AG10803 (cell line): Measurements from ENCODE around the gene SLCO3A1.

Source experiments
- DNase-seq: peaks from one replicate; pipeline ENCODE4 v3.0.0; 2010; ENCODE audit warnings: low read depth
- H3K4me3 ChIP-seq: 2 replicates; pipeline ENCODE4 v1.5.1; 2011; ENCODE audit warnings: mild to moderate bottlenecking, low read length, control low read depth
- CTCF ChIP-seq: conservative IDR thresholded peaks from 2 replicates; pipeline ENCODE4 v1.5.1; 2011; ENCODE audit warnings: mild to moderate bottlenecking, low read length, control low read depth, inconsistent platforms

Gene SLCO3A1

GRCh38 chr15:92014281-92015030, 160.9 kb downstream of the SLCO3A1 start:
- no peak for TF ChIP-seq CTCF
- DNase-seq: no peak
- H3K4me3 ChIP-seq: no peak overlapping the region

- no peak for TF ChIP-seq CTCF
- no peak for DNase-seq
- no peak overlapping the region for H3K4me3 ChIP-seq
Observed at GRCh38 chr15:92017882-92018534, 164.5 kb downstream of the SLCO3A1 start.

DNA sequence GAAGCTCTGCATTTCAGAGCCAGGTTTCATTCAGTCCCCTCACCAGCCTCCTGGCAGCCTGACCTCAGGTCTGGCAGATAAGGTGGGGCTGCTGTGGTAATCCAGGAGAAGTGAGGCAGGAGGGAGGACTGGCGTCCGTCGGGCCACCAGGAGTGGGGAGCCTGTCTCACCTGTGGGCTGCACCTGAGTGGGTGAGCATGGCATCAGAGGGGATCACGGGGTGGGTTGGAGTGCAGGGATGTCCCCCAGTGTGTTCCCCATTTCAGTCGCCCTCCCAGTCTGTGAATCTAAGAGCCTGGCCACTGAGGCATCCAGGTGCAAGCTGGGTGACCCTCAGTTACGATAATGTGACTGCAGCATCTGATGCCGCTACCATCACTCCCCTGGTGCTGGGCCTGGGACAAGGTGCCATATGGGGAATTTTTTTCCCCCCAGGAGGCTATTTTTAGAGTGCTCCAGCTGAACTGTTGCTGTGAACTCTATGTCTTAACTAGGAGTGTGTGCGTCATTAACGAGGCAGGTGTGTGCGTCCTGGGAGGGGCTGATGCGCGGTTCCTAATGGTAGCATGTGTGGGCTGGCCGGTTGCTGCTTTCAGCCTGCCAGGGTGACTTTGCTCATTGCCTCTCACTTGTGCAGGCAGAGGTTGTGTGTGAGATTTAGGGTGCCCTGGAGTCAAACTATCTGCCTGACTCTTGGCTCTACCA, 165.2 kb downstream of the SLCO3A1 start:
- no peak for TF ChIP-seq CTCF
- H3K4me3 ChIP-seq: no peak overlapping the region

DNA sequence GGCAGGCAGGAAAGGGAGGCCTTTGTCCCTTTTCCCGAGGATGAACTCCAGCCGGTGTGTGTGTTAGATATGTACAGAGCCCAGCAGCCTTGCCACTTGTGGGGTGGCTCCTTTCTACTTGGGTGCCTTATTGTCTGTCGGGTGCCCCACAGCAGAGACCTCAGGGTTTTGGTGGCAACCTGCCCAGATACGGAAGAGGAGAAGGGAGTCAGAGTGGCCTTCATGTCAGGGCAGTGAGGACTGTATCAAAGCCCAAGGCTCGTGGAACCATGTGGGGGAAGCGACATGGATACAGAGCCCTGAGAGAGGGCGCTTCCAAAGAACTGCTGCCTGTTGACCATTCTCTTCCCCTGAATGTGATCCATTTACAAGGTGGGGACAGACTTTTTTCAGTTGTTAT, 166.2 kb downstream of the SLCO3A1 start:
- DNase-seq: no peak
- no peak overlapping the region for H3K4me3 ChIP-seq
- no peak for TF ChIP-seq CTCF

More for the DNA sequence above, 165.2 kb downstream of the SLCO3A1 start:
- DNase-seq: no peak

GRCh38 chr15:92020207-92020606, 166.7 kb downstream of the SLCO3A1 start:
- no peak for DNase-seq
- H3K4me3 ChIP-seq: no peak overlapping the region

DNA sequence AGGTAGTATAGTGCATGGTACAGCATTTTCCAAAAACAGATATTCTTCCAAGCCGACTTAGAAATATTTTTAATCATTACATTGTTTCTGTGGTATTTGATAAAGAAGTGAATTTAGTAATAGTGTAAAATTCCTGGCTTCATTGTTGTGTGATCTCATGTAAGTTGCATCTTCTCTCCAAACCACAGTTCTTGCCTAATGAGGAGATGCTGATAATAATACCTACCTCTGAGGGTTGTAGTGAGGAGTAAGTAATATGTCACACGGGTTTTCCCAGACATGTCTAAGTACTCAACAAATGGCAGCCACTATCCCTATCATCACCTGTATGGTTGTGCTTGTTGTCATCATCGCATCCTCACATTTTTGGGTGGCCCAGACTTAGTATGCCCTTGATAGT, 167.3 kb downstream of the SLCO3A1 start:
- no peak overlapping the region for H3K4me3 ChIP-seq
- DNase-seq: peak; percentile 66
- no peak for TF ChIP-seq CTCF

More at GRCh38 chr15:92020207-92020606, 166.7 kb downstream of the SLCO3A1 start:
- TF ChIP-seq CTCF: no peak
